ENCODE data around the gene NGFR.

NGFR gene

DNA sequence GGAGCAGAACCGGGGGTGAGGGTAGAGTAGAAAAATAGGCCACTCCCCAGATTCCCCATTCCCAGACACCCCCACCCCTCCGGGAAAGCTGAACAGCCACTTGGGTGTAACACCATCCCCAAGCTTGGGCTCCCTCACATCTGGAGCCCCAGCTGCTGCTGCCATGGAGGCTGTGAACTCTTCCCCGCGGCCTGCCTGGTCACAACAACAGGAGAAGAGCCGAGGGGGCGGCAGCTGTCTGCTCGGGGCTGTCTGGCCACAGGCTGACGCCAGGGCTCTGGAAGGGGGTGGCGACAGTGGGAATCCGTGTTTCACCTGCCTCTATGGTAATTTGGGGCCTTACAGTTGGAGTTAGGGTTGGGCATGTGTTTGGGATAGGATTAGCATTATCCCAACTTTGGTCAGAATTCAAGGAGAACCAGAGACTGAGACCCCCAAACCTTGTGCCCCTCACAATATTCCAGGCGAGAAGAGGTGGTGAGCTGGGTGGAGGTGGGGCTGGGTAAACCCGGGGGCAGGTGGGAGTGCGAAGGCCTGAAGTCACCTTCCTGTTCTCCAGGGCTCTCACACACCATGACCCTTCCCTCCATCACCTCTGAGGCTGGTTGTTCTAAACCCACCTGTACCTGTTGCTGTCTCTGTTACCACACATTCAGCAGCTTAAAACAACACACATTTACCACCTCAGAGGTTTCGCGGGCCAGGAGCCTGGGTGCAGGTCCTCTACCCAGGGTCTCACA is 50.9 kb downstream of the NGFR start:
- DNase-seq = no peak
- CTCF ChIA-PET = interaction anchor here (1.5 to 2.0 kb wide), 2 partner anchors 10 to 133 kb away, joined by 4 to 9 read pairs; no protein-coding TSS in a partner anchor
- no peak overlapping the region for H3K27ac ChIP-seq (ENCODE audit: insufficient read depth in 1 of 2, low read depth in 1 of 2, low read length in 2 of 2, poor library complexity in 1 of 2, severe bottlenecking in 2 of 2)
- H3K27me3 ChIP-seq (replicated peaks in 2 of 5; ENCODE audit: control insufficient read depth in 4 of 5, insufficient read depth in 5 of 5, low read length in 4 of 5) = no peaks in the 10 kb centered on the region
- POLR2A ChIA-PET = no interaction called here
- 94% methylated on average over 13 of the region's 15 CpGs for WGBS (ENCODE audit: insufficient coverage)
- peaks cover 0 to 13% (median 0%) of the 10 kb centered on the region in 5 experiments for H3K9me3 ChIP-seq (ENCODE audit: control extremely low read depth in 1 of 5, control insufficient read depth in 4 of 5, insufficient read depth in 2 of 5, low read depth in 1 of 5, low read length in 4 of 5)
- H3K4me1 ChIP-seq (ENCODE audit: control extremely low read depth in 1 of 4, control insufficient read depth in 4 of 4, insufficient read depth in 4 of 4, low read length in 3 of 4) = no peaks in the 10 kb centered on the region
- H3K36me3 ChIP-seq (ENCODE audit: control insufficient read depth in 4 of 4, insufficient read depth in 4 of 4, low read length in 3 of 4) = no peaks in the 10 kb centered on the region
- no peak overlapping the region for H3K4me3 ChIP-seq (ENCODE audit: control insufficient read depth in 1 of 7, extremely low read depth in 1 of 7, insufficient read depth in 4 of 7, low read depth in 2 of 7, low read length in 6 of 7)

DNA sequence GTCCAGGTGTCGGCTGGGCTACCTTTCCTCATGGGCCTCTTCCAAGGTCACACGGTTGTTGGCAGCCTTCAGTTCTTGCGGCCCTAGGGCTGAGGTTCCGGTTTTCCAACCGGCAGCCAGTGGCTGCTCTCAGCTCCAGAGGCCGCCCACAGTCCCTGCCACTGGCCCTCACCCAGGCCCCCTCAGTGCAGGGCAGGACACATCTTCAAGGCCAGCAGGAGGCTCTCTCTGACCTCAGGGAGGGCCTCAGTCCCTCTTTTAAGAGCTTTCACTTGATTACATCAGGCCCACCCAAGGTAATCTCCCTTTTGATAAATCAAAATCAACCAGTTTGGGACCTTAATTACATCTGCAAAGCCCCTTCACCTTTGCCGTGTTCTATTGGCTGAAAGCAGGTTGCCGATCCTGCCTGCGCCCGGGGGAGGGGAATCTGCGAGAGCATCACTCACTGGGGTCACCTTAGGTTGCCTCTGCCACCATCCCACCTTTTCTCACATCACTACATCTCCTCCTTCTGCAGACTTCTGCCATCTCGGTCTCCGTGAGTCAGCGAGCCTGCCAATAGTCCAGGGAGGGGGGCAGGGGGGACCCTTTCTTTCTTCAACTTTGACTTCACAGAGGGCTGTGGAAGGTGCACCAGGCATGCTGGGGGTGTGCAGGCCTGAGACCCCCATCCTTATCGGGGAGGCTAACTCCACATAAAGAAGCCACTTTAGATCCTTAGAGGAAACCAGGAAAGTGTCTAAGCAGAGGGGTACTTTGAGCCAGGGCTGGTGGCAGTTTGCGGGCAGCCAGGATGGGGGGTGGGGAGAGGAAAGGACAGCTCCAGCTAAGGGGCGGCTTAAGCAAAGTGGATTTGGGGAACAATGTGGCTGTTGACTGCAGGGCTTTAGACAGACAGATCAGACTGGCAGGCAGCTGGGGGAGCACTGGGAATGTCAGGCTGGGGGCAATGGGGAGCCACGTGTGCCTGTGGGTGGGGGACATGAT is 51.7 kb downstream of the NGFR start:
- POLR2A ChIA-PET = no interaction called here
- Histone ChIP-seq H3K4me3 (ENCODE audit: control insufficient read depth in 1 of 7, extremely low read depth in 1 of 7, insufficient read depth in 4 of 7, low read depth in 2 of 7, low read length in 6 of 7) (no peak overlapping the region), H3K36me3 (ENCODE audit: control insufficient read depth in 4 of 4, insufficient read depth in 4 of 4, low read length in 3 of 4) (no peaks in the 10 kb centered on the region), H3K27me3 (replicated peaks in 2 of 5; ENCODE audit: control insufficient read depth in 4 of 5, insufficient read depth in 5 of 5, low read length in 4 of 5) (no peaks in the 10 kb centered on the region), H3K9me3 (ENCODE audit: control extremely low read depth in 1 of 5, control insufficient read depth in 4 of 5, insufficient read depth in 2 of 5, low read depth in 1 of 5, low read length in 4 of 5) (peaks cover 0 to 8% (median 0%) of the 10 kb centered on the region in 5 experiments), H3K4me1 (ENCODE audit: control extremely low read depth in 1 of 4, control insufficient read depth in 4 of 4, insufficient read depth in 4 of 4, low read length in 3 of 4) (no peaks in the 10 kb centered on the region), H3K27ac (ENCODE audit: insufficient read depth in 1 of 2, low read depth in 1 of 2, low read length in 2 of 2, poor library complexity in 1 of 2, severe bottlenecking in 2 of 2) (no peak overlapping the region)
- DNase-seq = no peak
- CTCF ChIA-PET = interaction anchor here (1.0 to 2.3 kb wide), 4 partner anchors 11 to 140 kb away, joined by 3 to 9 read pairs (median 4); no protein-coding TSS in a partner anchor
- WGBS (ENCODE audit: insufficient coverage) = 96% methylated on average over 16 of the region's 18 CpGs

DNA sequence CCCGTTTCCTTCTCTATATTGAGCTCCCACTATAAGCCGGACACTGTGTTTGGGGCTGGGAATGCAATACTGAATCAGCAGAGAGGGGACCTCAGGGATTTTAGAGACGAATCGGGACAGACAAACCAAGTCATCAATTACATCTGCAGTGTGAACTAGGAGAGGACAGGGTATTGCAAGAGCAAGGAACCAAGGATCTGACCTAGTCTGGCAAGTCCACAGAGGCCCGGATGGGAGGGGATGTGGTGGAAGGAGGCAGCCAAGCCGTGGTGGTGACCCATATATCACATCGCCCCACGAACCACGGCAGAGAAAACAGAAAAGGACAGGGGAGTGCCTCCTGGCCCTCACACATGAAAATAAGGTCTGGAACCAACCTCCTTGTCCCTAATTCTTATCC is 52.5 kb downstream of the NGFR start:
- Histone ChIP-seq H3K9me3 (ENCODE audit: control extremely low read depth in 1 of 5, control insufficient read depth in 4 of 5, insufficient read depth in 2 of 5, low read depth in 1 of 5, low read length in 4 of 5) (peaks cover 0 to 8% (median 0%) of the 10 kb centered on the region in 5 experiments), H3K36me3 (ENCODE audit: control insufficient read depth in 4 of 4, insufficient read depth in 4 of 4, low read length in 3 of 4) (no peaks in the 10 kb centered on the region), H3K27ac (ENCODE audit: insufficient read depth in 1 of 2, low read depth in 1 of 2, low read length in 2 of 2, poor library complexity in 1 of 2, severe bottlenecking in 2 of 2) (no peak overlapping the region), H3K4me3 (ENCODE audit: control insufficient read depth in 1 of 7, extremely low read depth in 1 of 7, insufficient read depth in 4 of 7, low read depth in 2 of 7, low read length in 6 of 7) (no peak overlapping the region), H3K27me3 (replicated peaks in 2 of 5; ENCODE audit: control insufficient read depth in 4 of 5, insufficient read depth in 5 of 5, low read length in 4 of 5) (no peaks in the 10 kb centered on the region), H3K4me1 (ENCODE audit: control extremely low read depth in 1 of 4, control insufficient read depth in 4 of 4, insufficient read depth in 4 of 4, low read length in 3 of 4) (no peaks in the 10 kb centered on the region)
- POLR2A ChIA-PET = no interaction called here
- 77% methylated on average over 8 of the region's 9 CpGs for WGBS (ENCODE audit: insufficient coverage)
- CTCF ChIA-PET = interaction anchor here (0.9 to 2.3 kb wide), 5 partner anchors 10 to 140 kb away, joined by 3 to 9 read pairs (median 4); no protein-coding TSS in a partner anchor
- no peak for DNase-seq

DNA sequence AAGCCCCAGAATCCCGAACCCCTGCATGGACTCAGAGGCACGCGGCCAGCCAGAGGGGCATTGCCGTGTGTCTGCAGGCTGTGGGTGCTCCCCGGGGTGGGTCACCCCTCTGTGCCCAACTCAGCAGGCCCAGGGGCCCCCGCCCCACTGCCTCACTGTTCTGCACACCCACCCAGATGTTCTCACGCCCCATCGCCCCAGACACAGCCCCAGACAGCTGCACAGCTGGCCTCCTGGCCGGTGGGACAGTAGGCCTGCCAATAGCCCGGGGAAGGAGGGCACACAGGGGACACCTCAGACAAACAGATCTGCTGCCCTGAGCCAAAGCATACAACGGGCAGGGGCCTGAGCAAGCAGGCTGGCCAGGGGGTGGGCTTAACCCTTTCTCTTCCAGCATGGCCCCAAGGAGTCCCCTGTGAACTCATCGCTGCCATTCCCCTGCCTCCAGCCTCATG is 53.0 kb downstream of the NGFR start:
- CTCF ChIA-PET = interaction anchor here (0.9 to 2.3 kb wide), 3 partner anchors 9 to 52 kb away, joined by 4 to 9 read pairs (median 6); no protein-coding TSS in a partner anchor
- Histone ChIP-seq H3K4me3 (ENCODE audit: control insufficient read depth in 1 of 7, extremely low read depth in 1 of 7, insufficient read depth in 4 of 7, low read depth in 2 of 7, low read length in 6 of 7) (no peak overlapping the region), H3K27me3 (replicated peaks in 2 of 5; ENCODE audit: control insufficient read depth in 4 of 5, insufficient read depth in 5 of 5, low read length in 4 of 5) (no peaks in the 10 kb centered on the region), H3K4me1 (ENCODE audit: control extremely low read depth in 1 of 4, control insufficient read depth in 4 of 4, insufficient read depth in 4 of 4, low read length in 3 of 4) (no peaks in the 10 kb centered on the region), H3K9me3 (ENCODE audit: control extremely low read depth in 1 of 5, control insufficient read depth in 4 of 5, insufficient read depth in 2 of 5, low read depth in 1 of 5, low read length in 4 of 5) (peaks cover 0 to 8% (median 0%) of the 10 kb centered on the region in 5 experiments), H3K36me3 (ENCODE audit: control insufficient read depth in 4 of 4, insufficient read depth in 4 of 4, low read length in 3 of 4) (no peaks in the 10 kb centered on the region), H3K27ac (ENCODE audit: insufficient read depth in 1 of 2, low read depth in 1 of 2, low read length in 2 of 2, poor library complexity in 1 of 2, severe bottlenecking in 2 of 2) (no peak overlapping the region)
- DNase-seq = no peak
- WGBS (ENCODE audit: insufficient coverage) = 92% methylated on average over 12 of the region's 12 CpGs
- POLR2A ChIA-PET = no interaction called here

DNA sequence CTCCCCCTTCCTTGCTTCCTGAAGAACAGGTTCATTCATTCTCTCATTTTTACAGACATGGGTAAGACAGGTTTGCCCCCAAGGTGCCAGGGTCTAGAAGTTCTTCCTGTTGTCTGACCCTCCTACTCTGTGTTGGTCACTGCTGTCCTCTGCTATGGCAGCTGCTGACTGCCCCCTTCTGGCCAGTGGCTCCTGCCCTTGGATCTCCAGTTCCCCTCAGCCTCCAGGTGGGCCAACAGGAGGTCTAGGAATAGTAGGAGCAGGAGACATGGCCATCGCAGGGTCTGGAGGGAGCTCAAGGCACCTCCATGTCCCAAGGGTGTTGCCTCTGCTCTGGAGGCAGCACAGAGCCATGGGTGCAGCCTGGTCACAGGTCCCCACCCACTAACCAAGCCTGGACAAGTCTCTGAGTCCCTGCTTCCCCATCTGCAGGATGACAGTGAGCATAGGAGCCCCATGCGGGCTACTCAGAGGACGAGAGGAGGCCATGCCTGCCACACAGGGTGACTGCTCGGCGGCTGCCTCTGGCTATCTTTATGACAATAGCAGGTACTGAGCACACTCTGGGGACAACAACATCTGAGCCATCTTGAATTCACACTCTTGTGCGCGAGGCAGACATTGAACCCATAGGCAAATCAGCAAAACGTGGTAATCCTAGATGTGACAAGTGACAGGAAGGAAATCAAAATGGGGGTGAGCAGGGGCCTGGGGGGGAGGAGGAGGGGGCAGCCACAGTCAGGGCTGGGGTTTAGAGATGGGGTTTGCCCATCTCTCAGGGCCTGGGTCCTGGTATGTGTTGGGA is 53.6 kb downstream of the NGFR start:
- Histone ChIP-seq H3K4me3 (ENCODE audit: control insufficient read depth in 1 of 7, extremely low read depth in 1 of 7, insufficient read depth in 4 of 7, low read depth in 2 of 7, low read length in 6 of 7) (no peak overlapping the region), H3K9me3 (ENCODE audit: control extremely low read depth in 1 of 5, control insufficient read depth in 4 of 5, insufficient read depth in 2 of 5, low read depth in 1 of 5, low read length in 4 of 5) (peaks cover 0 to 2% (median 0%) of the 10 kb centered on the region in 5 experiments), H3K27ac (ENCODE audit: insufficient read depth in 1 of 2, low read depth in 1 of 2, low read length in 2 of 2, poor library complexity in 1 of 2, severe bottlenecking in 2 of 2) (no peak overlapping the region), H3K4me1 (ENCODE audit: control extremely low read depth in 1 of 4, control insufficient read depth in 4 of 4, insufficient read depth in 4 of 4, low read length in 3 of 4) (no peaks in the 10 kb centered on the region), H3K27me3 (replicated peaks in 2 of 5; ENCODE audit: control insufficient read depth in 4 of 5, insufficient read depth in 5 of 5, low read length in 4 of 5) (no peaks in the 10 kb centered on the region), H3K36me3 (ENCODE audit: control insufficient read depth in 4 of 4, insufficient read depth in 4 of 4, low read length in 3 of 4) (no peaks in the 10 kb centered on the region)
- POLR2A ChIA-PET = no interaction called here
- CTCF ChIA-PET = interaction anchor here (0.9 to 2.3 kb wide), 3 partner anchors 9 to 28 kb away, joined by 3 to 9 read pairs (median 6); no protein-coding TSS in a partner anchor
- 88% methylated on average over 7 of the region's 8 CpGs for WGBS (ENCODE audit: insufficient coverage)
- DNase-seq = no peak

DNA sequence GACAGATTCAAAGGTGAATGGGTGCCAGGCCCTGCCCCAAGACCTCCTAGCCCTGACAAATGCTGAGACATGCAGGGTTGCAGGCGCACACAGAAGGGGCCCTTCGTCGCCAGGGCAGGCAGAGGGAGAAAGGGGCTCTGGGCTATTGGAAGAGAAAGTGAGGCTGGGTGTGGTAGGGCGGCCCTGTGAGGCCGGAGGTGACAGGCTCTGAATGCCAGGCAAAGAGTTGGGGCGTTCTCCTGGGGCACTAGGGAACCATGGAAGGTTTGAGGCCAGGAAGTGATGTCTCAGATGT is 54.2 kb downstream of the NGFR start:
- Histone ChIP-seq H3K27ac (ENCODE audit: insufficient read depth in 1 of 2, low read depth in 1 of 2, low read length in 2 of 2, poor library complexity in 1 of 2, severe bottlenecking in 2 of 2) (no peak overlapping the region), H3K36me3 (ENCODE audit: control insufficient read depth in 4 of 4, insufficient read depth in 4 of 4, low read length in 3 of 4) (no peaks in the 10 kb centered on the region), H3K4me3 (ENCODE audit: control insufficient read depth in 1 of 7, extremely low read depth in 1 of 7, insufficient read depth in 4 of 7, low read depth in 2 of 7, low read length in 6 of 7) (no peak overlapping the region), H3K4me1 (ENCODE audit: control extremely low read depth in 1 of 4, control insufficient read depth in 4 of 4, insufficient read depth in 4 of 4, low read length in 3 of 4) (no peaks in the 10 kb centered on the region), H3K27me3 (replicated peaks in 2 of 5; ENCODE audit: control insufficient read depth in 4 of 5, insufficient read depth in 5 of 5, low read length in 4 of 5) (no peaks in the 10 kb centered on the region), H3K9me3 (ENCODE audit: control extremely low read depth in 1 of 5, control insufficient read depth in 4 of 5, insufficient read depth in 2 of 5, low read depth in 1 of 5, low read length in 4 of 5) (no peaks in the 10 kb centered on the region)
- 97% methylated on average over 3 of the region's 6 CpGs for WGBS (ENCODE audit: insufficient coverage)
- CTCF ChIA-PET = interaction anchor here (0.9 to 1.2 kb wide), 2 partner anchors 29 to 78 kb away, joined by 3 read pairs; no protein-coding TSS in a partner anchor
- DNase-seq = no peak
- POLR2A ChIA-PET = no interaction called here

All from common myeloid progenitor, CD34-positive (primary cell).